Suprapubic skin (tissue), 3 donors: Measurements from ENCODE around the gene SPO11.

Experiments
- EP300 ChIP-seq: sonication (generic); formaldehyde crosslinking; IDR thresholded peaks from one replicate; pipeline ENCODE4 v1.6.1; 2017; ENCODE audit warnings: antibody characterized with exemption
- TF ChIP-seq, protein P1 (sequence below), 2 donors: fragments of 200-600 bp in 1 of 2; fragments of 450-650 bp in 1 of 2; sonication (generic) in 1 of 2; IDR thresholded peaks; one replicate each; pipeline ENCODE4 v1.5.1; 2016 to 2019; ENCODE audit warnings: antibody characterized with exemption in 2 of 2, mild to moderate bottlenecking in 1 of 2, moderate library complexity in 1 of 2

DNA sequence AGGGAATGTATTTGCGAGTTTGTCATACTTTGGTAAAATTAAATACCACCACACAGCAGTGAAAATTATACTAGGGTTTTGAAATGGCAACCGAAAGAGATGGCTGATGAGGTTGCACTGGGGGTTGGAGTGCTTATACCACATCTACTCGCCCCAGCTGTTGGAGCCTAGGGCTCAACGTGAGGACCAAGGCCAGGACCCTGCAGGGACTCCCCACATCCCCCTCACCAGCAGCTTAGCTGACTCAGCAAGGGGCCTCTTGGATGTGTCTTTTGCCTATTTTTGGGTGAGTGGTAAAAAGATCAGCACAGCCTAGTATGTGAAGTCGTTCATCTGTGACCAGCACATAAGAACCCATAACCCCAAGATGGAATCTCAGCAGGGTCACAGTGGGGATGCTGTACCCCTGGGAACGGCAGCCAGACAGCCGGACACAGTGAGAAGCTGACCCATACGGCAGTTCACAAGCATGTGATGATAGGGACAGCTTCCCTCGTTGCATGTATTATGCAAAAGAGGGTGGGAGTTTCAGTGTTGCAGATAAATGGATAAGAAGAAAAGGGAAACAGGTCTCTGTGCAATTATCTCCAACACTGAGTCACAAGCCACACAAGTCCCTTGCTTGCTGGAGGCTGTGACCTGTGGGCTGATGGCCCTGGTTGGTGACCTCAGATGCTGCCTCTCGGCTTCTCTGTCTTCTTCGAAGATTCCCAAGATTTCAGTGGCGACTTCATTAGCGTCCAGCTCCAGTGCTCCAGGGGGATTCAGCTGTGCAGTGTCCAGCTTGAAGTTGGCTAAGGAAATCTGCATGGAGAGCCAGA is 20.9 kb upstream of the SPO11 start:
- TF ChIP-seq EP300: no peak
- TF ChIP-seq, protein P1, sequence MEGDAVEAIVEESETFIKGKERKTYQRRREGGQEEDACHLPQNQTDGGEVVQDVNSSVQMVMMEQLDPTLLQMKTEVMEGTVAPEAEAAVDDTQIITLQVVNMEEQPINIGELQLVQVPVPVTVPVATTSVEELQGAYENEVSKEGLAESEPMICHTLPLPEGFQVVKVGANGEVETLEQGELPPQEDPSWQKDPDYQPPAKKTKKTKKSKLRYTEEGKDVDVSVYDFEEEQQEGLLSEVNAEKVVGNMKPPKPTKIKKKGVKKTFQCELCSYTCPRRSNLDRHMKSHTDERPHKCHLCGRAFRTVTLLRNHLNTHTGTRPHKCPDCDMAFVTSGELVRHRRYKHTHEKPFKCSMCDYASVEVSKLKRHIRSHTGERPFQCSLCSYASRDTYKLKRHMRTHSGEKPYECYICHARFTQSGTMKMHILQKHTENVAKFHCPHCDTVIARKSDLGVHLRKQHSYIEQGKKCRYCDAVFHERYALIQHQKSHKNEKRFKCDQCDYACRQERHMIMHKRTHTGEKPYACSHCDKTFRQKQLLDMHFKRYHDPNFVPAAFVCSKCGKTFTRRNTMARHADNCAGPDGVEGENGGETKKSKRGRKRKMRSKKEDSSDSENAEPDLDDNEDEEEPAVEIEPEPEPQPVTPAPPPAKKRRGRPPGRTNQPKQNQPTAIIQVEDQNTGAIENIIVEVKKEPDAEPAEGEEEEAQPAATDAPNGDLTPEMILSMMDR (IDR thresholded peaks at IDR 0.05): no peak
